Right renal pelvis (tissue), 4 donors: Measurements from ENCODE around the gene FRMPD1. TPM values are rescaled to one million over a fixed set of nuclear protein-coding genes. Genes with fewer than 3 reads are reported as not detected.
"Not testable (repeated sequence)": the region's sequence is repeated elsewhere in the genome, so short reads cannot be mapped to it uniquely, and the experiment has no call there.

Experiments
- DNase-seq, 4 donors: peaks; one replicate each; pipeline ENCODE4 v3.0.0-alpha.2; 2013; ENCODE audit warnings: low read depth in 4 of 4, low spot score in 3 of 4, missing footprints in 1 of 4
- polyA plus RNA-seq, 4 donors: library from polyadenylated mRNA; unstranded; fragments of 120-200 nt; gene quantifications; one replicate each; pipeline ENCODE4 v1.2.1, GENCODE V29; 2013; ENCODE audit not compliant: insufficient read length in 4 of 4

FRMPD1 gene
- 1 to 10 TPM in 1 of 4 donors, under 1 TPM in 3; 0.66 to 1.1 (median 0.87) TPM for polyA plus RNA-seq

GRCh38 chr9:37650873-37651768 is at the start of gene FRMPD1:
TSS of gene FRMPD1 (plus strand) at chr9:37650954. CDS start at chr9:37692642, 41,688 bp downstream.
- peak; percentile 37 to 47 (median 44) for DNase-seq

- not testable (repeated sequence) for DNase-seq
Measured at GRCh38 chr9:37602061-37602460, 48.7 kb upstream of the FRMPD1 start.

- no peak for DNase-seq
Measured at GRCh38 chr9:37602817-37603216, 47.9 kb upstream of the FRMPD1 start.

- no peak for DNase-seq
Measured at GRCh38 chr9:37604296-37604695, 46.5 kb upstream of the FRMPD1 start.

- no peak for DNase-seq
Measured at GRCh38 chr9:37608250-37608649, 42.5 kb upstream of the FRMPD1 start.

DNA sequence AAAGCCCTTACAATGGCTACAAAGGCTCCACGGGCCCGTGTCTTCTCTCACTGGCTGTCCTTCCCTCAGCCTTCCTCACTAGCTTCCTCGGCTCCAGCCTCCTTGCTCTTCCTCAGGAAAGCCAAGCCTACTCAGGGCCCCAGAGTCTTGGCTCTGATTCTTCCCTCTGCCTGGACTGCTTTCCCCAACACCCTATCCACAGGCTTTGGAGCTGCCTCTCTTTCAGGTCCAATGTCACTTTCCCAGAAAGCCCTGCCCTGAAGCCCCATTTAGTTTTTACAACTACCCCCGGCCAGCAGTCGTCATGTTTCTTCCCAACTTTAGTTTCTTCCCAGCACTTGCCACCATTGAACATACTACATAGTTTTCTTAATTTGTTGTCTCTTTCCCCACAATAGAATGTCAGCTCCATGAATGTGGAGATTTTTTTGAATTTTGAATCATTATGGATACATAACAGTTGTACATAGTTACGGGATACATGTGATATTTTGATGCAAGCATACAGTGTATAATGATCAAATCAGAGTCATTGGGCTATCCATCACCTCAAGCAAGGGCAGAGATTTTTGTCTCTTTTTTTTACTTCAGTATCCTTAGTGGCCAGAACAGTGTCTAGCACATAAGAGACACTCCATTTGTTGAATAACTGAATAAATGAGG is 40.9 kb upstream of the FRMPD1 start:
- no peak for DNase-seq

DNA sequence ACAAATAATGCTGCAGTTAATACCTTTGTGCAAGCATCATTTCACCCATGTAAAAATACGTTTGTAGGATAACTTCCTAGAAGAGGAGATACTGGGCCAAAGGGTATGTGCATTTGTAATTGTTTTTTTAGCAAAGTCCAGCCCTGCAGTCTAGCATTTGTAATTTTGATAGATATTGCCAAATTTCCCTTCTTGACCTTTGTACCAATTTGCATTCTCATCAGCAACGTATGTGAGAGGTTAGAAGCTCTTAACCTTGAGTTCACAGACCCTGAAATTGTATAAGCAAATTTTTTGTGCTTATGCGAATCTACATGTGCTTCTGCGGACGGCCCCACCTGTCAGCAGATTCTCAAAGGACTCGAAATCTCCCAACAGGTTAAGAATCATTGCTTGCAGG is 39.7 kb upstream of the FRMPD1 start:
- DNase-seq, result no peak

DNA sequence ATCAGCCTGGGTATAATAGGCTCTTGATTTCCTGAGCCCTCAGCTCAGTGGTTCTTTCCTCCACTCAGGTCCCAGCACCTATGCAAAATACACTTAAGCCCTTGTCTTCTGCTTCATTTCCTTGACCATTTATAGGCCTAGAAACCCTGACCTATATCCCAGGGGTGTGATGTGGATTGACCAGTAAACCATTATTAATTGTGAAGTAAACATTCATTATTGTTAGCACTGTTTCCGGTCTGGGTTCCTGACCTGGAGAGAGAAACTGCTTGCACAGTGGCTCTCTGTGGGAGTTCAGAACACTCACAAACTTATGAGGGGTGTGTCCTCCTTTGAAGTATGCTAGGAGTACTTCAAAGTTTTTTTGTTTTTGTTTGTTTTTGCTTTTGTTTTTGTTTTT is 38.8 kb upstream of the FRMPD1 start:
- DNase-seq, result no peak

DNA sequence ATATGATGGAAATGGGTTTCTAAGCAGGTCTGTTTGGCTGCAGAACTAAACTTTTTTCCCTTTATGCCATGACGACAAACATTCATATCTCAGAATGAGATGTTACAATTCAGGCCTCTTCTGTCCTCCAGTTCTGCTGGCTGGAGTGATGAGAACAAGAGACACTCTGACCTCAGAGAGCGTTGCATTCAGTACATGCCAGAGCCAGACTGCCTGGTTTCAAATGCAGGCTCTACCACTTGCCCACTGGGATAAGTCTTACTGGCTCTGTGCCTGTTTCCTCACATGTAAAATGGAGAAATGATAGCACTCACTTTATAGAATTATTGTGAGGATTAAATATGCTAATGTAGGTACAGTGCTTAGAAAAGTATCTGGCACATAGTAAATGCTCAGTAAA is 33.6 kb upstream of the FRMPD1 start:
- DNase-seq, result no peak

- no peak for DNase-seq
Measured at GRCh38 chr9:37617832-37618231, 32.9 kb upstream of the FRMPD1 start.

- no peak for DNase-seq
Measured at GRCh38 chr9:37618817-37619216, 31.9 kb upstream of the FRMPD1 start.

DNA sequence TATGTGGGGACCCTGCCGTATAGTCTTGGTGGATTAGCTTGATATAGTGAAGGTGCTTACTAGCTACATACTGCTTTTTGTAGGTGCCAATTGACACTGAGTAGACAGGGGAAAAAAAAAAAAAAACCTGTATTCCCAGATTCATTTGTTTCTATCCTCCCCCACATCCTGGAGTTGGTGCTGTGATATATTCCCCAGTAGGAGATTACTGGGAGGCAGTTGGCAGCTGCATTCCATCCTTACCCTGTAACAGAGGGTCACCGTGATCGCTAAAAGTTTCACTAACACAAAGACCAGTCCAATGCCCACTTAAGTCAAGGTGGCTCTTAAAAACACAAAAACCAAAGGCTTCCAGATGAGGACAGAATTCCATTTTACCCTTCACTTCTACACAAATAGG is 30.9 kb upstream of the FRMPD1 start:
- DNase-seq, result no peak

DNA sequence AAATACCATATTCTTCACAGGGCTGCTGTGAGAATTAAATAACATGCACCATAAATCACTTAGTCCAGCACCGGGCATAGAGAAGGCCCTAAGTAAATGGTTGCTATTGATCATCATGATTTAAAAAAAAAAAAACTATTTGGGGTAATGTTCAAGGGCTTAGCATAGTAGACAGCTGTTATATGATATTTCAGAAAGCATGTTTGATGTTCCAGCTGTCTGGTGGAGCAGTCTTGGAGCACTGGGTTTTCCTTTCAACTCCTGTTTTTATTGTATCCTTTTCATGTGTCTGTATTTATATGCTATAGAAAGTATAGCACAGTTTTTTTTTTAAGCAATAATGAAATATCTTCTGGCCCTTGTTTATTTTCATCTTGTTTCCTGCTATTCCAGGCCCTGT is 30.4 kb upstream of the FRMPD1 start:
- DNase-seq, result no peak

- no peak for DNase-seq
Measured at GRCh38 chr9:37621273-37622121, 29.3 kb upstream of the FRMPD1 start.

DNA sequence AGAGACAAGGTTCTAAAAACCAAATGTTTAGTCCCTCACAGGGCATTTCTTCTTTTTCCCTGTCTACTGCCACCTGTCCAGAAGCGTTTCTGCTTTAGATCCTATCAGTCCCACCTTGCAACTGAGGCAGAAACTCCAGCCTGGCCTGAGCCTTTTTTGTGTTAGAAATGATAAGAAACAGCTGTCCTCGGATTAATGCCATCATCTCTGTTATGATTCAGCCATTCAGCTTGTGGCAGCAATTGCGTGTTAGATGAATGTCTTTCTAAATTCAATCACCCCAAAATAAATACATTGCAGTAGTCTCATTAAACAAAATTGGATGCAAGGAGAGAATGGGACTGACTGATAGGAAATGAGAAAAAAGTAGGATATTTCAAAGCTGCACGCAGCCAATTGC is 28.3 kb upstream of the FRMPD1 start:
- DNase-seq, result no peak

DNA sequence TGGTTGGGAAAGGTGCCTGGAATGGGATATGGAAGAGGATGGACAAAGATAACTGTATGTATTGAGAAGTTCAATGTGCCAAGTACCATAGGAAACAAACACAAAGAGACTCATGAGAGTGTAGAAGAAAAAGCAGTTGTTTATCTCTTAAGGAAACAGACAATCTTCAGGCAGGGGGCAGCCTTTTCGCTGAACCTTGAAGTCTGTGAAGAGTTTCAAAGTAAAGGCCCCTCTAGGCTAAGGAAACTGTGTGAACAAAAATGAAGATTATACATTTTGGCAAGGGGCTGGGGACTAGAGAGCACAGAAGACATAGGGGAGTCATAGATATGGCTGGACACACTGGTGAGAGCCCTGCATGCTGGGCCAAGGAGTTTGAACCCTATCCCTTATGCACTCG is 27.5 kb upstream of the FRMPD1 start:
- DNase-seq, result no peak

DNA sequence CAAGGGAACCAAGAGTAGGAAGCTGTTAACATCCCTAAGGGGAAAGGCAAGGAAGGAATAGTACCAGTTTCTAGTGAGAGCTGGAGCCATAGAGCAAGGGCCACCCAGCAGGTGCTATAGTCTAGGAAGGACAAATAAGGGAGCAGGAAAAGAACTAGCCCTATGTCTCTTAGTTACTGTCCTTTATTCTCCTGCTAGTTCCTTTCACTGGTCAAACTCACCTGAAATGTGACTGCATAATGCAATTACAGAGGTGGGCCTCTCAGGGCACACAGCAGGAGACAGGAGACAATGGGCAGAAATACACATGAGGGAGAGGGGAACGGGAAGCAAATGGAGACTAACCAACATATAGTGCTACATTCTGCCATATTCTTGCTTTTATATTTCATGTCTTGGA is 26.7 kb upstream of the FRMPD1 start:
- no peak for DNase-seq

DNA sequence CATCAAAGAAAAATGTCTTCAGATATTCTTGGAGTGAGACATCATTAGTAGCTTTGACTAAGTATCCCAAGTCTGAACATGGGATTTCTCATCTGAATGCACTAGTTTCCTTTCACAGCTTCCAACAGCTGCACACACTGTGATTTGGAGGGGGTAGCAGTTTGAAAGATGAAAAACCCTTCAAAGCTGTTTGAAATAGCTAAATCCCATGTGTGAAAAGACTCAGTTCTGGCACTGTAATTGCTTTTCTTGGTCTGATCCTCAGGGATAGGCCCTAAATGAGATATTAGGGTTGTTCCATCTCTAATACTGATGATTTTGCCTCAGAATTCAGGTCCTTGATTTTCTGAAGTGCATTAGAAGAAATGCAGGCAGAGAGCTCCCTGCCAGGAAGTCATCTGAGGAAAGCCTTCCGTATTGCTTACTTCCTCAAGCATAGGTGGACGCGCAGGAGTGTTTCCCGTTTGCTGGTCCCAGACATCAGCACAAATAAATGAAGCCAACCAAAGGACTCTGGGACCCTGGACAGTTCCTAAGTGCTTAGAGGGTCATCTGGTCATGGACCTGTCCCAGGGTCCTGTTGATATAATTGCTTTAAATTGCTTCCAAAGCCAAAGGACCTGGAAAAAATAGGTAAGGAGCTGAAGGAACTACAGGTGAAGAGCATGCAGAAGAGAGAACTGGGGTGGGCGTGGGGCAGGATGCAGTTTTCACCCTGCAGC is 25.6 kb upstream of the FRMPD1 start:
- DNase-seq, result no peak

DNA sequence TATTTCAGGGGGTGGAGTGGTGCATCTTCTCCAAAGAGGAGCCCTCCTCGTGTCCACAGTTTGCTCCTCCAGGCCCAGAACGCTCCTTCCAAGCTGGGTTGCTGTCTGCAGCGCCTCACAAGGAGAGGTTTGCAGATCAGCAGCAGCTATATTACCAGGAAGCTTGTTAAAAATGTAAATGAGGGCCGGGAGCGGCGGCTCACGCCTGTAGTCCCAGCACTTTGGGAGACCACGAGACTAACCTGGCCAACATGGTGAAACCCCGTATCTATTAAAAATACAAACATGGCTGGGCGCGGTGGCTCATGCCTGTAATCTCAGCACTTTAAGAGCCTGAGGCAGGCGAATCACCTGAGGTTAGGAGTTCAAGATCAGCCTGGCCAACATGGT is 25.0 kb upstream of the FRMPD1 start:
- no peak for DNase-seq

DNA sequence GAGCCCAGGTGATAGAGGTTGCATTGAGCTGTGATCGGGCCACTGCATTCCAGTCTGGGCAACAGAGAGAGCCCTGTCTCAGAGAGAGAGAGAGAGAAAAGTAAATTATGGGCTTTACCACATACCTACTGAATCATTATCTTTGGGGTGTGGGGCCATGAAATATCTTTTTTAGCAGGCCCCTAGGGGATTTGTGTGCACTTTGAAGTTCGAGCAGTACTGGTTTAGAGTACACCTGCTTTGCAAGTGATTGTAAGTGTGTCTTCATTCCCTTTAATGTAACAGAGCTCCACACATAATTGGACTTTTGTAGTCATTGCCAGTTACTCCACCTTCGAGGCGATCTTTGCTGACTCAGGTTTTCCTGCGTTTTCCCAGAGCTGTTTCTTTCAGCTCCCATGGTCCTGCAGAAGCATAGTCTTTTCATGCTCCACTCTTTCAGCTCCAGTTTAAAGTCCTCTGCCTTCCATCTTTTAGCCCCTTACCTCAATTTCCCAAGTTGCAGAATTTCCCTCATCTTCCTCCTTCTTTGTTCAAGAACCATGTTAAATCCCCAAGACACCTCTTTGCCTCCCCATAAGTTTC is 24.0 kb upstream of the FRMPD1 start:
- no peak for DNase-seq
